Activated T-helper 1 cell treated with Interleukin-2 at 50 U/mL for 16 hours (primary cell): Measurements from ENCODE around the gene HOXA13.

Experiments used
- DNase-seq: peaks from one replicate; pipeline ENCODE4 v3.0.0-alpha.2; 2020; ENCODE audit warnings: low read depth

HOXA13 gene

DNA sequence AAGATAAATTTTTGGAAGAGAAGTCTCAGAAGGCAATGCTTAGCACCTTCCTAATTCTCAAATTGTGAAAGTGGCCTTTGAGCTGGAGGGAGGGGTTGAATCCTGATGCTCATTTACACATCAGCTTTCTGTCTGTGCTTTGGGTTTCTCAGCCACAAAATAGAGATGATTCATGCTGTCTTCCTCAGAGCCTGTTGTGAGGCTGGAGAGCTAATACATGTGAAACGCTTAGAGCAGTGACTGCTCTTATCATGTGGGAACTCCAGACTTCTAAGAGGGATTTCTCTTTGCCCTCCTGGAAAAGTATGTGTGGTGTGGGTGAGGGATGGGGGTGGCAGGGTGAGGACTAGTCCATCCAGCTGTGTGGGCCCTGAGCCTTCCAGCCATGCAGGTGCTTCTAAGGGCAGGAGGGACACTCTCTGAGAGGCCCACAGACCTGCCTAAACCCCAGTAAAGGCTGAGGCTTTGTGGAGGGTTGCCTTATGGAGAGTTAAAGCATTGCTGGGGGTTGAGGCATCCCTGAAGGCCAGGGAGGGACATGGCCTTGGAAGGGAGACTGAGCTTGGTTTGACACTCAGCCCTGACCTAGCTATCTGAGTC lies 37.9 kb upstream of the HOXA13 start:
- DNase-seq, result no peak

DNA sequence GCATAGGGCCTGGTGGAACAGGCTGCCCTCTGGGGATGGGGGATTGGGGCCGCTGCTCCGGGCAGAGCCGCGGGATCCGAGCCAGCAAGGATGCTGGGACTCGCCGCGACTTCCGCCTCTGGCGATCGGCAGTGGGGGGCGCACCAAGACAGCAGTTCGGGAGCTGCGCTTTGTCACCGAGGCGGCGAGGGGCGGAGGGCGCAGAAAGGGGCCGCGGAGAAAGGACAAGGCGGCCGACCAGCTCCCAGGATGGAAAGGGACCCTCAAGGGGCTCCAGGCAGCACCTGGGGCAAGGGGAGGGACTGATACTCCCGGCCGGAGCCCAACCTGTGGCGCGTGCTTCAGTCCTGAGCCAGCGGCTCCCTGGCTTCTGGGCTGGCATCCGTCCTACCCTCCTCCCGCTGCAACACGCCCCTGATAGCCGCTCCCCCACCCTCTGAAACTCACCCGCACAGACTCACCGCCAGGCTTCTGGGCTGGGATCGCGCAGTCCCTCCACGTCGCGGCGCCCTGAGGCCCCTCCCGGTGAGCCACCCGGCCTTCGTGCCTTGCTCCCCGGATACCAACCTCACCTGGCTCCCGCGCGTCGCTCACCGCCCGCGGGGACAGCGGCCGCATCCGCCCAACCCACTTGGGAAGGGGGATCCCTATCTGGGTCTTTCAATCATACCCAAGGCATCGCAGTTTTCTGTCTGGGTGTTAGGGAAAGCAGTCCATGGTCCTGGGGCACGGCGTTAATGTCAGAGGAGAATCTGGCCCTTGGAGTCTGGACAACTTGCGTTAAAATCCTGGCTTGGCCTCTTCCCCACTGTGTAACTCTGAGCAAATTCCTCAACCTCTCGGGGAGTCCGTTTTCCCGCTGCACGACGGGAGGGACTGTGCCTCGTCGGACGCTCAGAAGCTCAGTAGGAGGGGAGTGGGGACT lies 35.8 kb upstream of the HOXA13 start:
- no peak for DNase-seq

DNA sequence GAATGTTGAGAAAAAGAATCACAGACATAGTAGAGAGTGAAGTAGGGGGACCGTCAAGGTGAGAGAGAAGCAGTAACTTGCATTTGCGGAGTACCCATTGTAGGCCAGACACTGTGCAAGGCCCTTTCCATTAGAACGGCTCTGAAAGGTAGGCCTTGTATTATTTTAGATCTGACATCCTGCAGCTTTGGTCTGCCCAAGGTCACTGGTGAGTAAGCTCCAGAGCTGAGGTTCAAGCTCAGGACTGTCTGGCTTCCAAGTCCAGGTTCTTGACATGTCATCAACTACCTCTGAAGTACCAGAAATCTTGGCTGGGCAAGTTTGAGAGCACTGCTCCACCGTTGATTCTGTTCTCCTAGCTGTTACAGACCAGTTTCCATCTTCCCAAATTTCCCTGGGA lies 29.6 kb upstream of the HOXA13 start:
- no peak for DNase-seq

DNA sequence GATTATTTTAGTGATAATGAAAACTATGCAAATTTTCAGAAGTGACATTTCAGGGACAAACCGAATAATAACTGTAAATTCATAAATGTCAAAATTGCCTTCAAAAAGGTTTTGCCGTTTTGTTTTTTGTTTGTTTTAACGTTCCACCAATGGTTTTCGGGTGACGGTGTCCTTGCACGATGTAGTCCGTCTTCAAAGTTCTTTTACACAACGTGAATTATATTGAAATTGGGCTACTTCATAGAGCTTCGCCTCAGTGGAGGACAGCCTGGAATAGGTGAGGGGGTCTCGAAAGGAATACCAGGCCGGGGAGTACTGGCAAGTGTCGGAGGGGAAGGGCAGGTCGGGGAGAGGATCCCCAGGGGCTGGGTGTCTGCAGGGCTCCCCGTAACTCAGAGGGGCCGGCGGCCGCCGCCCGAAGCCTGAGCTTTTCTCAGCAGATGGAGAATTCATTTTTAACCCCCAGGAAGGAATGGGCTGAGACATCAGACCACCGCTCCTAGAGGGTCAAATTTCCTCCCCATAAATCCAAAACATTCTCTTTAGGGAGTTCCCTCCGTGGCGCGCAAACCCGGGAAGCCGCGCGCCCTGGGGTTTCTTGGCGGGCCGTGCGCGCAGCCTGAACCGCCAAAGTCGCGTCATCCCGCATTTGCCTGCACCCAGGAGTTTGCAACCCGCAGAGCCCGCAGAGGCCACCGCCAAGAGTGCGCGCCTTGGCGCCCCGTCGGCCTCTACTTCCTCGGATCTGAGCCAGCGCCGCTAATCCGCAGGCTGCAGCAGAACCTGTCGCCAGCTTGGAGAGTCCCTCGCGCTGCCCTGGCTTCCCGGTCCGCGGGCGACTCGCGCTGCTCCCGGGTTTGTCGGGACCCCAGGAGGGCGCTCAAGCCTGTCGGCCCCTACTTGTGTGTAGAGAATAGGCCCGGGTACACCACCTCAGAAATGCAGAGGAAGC lies 25.4 kb upstream of the HOXA13 start:
- DNase-seq, result no peak

DNA sequence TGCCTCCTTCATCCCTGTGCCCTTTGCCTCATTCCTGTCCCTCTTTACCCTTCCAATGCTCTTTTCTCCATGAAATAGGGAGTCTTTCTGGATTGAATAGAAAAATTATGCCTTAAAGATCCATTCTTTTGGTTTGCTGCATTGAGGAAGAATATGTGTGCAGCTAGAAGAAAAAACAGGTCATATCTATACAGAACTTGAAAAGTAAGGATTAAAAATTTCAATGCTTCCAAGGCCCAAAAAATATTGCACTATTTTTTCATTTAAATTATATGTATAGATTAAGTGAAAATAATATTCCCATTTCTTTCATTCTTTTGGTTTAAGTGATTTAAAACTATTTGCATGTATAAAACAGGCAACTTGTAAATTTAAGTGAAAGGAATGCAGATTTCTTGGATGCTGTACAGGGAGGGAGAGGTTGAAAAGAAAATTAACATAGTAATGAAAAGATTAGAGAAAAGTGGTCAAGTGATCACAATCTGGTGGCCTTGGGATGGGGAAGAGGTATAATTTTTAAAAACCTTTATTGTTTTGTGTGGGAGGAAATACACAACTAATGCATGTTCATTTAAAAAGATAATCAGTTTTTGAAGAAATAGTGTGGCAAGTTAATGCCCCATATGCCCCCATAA lies 24.2 kb upstream of the HOXA13 start:
- DNase-seq, result no peak

DNA sequence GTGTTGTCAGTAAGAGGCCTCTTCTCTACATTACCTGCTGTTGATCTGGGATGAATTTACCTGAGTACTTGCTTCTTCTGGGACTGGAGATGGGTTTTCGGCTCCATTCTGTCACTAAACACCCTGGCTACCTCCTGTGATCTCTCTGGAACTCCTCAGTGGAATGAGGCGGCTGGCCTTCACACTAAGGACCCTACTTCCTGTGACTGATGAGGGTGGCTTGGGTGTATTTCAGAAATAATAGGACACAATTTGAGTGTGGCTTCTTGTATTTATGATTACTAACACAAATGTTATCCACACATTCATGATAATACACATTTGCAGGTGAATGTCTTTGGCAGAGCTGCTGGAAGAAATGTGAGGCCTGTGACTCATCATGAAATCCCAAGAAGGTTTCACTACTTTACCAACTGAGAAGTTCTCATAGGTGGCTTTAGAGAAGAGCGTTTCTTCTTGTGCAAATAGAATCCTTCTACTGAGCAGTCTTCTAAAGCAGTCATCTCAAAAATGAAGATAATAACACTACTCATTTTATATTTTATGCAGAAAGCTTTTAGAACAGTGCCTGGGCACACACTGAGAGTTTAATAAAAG lies 21.4 kb upstream of the HOXA13 start:
- no peak for DNase-seq

DNA sequence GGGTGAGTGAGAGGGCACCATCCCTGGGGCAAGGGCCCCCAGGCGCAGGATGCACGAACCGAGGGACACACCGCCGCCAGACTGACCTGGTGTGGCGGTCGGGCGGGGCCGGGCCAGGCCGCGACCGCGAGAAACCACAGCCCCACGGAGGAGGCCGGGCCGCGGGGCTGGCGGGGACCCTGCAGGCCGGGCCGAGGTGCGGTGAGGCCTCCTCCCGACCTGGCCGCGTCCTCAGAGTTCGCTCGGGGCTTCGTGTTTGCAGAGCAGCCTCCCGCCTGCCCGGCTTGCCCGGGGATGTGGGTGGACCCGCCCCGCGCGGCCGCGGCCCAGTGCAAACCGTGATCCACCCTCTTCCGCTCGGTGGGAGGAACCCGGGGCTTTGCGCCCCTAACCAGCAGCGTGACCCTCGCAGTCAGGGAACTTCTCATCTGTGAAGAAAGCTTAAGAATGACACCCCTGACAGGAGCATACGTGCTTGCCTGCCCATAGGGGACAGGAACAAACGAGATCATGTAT lies 20.6 kb upstream of the HOXA13 start:
- DNase-seq, result no peak

DNA sequence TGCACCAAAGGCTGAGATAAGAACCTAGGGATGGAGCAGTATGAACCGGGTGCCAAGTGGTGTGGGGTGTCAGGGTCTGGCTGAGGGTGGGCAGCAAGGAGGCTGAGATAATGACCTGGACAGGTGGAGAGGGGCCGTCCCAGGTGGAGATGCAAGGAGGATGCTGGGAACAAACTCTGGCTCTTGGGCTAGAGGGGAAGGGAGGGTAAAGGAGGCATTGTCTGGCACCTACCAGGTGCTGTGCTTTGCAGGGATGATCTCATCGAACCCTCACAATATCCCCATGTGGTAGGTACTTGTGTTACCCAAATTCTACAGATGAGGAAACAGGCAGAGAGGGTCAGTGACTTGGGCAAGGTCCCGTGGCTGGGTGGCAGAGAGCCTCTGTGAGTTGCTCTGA lies 19.9 kb upstream of the HOXA13 start:
- DNase-seq, result no peak

DNA sequence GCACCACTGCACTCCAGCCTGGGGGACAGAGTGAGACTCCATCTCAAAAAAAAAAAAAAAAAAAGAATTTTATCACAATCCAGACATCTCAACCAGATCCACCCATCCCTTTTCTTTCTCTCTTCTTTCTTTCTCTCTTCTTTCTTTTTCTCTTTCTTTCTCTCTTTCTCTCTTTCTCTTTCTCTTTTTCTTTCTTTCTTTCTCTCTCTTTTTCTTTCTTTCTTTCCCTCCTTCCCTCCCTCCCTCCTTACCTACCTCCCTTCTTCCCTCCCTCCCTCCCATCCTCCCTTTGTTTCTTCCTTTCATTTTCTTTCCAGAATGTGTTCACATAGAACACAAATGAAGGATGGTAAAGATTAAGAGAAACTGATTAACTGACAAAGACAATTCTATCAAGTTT lies 18.1 kb upstream of the HOXA13 start:
- DNase-seq, result no peak

DNA sequence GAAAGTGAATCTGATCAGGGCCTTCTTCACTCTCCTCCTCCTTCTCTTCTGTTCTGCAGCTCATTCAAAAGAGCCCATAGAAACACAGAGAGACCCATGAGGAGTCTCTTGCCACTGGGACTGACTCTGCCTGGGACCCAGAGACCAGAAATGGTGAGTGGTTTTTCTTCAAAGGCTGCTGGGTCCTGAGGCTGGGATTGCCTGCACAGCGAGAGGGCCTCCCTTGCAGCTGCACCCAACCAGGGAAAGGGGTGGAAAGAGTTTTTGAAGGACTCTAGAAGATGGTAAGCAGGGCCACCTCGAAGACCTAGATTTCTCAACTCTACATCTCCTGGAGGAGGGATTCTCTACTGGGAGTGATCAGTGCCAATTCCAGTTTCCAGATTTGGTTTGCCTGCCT lies 15.5 kb upstream of the HOXA13 start:
- no peak for DNase-seq

DNA sequence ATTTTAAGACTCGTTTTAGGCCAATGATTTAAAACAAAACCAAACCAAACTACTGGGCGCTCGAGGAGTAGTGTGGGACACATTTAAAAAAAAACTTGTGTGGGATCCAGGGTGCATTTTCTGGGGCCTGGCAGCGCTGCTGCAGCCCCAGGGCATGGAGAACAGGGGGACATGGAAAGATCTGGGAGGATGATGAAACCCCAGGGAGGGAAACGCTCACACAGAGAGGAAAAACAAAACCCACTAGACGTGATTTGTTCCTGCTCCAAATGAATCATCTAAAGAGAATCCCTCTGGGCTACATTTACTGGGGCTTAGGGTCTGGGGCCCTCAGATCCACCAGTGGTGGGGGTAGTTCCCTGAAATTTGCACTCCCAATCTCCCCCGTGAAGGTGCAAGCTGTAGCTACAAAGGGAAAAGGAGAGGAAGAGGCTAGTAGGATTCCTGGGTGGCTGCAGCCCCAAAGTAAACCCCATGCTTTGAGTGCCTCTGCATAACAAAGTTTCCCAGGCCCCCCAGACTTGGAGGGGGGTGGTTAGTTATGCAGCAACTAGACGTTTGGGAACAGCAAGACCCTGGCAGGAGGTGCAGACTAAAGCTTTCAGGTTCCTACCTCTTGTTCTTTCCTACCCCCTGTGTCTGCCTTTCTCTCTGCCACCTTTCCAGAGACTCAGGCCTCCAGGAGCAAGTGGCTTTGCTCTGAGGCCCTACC lies 14.5 kb upstream of the HOXA13 start:
- DNase-seq, result no peak

DNA sequence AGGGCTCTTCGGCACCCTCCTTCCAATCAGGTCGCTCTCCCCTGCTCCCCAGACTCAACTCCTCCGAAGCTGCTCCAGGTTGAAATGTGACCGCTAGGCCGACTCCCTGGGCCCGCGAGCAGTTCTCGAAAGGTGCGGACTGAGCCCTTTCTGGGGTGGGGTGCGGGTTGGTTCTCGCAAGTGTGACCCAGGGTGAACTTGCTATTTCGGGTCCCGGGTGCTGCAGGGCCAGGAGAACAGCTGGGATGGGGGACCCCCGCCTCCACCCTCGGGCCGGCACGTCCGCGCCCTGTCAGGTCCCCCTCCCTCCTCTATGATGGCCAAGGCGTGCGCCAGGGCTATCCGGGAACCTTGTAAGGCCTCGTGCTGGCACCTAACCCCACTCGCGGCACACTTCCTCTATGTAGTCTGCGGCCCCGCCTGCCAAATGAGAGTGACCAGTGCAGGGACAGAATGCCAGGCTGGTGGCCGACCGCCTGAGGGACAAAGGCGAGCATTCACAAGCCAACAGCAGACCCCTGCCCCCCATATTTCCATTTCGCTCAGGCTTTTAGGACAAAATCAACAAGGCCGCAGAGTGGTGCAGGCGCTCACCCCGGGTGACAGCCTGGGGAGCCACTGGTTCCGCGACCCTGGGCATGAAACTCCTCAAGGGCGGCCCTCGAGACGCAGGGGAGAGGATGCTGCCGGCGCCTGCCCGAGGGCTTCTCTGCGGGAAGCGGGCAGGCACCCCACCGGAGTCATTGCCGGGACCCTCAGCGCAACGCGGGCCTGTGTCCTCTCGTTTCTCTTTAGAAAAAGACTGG lies 13.7 kb upstream of the HOXA13 start:
- DNase-seq, result no peak

DNA sequence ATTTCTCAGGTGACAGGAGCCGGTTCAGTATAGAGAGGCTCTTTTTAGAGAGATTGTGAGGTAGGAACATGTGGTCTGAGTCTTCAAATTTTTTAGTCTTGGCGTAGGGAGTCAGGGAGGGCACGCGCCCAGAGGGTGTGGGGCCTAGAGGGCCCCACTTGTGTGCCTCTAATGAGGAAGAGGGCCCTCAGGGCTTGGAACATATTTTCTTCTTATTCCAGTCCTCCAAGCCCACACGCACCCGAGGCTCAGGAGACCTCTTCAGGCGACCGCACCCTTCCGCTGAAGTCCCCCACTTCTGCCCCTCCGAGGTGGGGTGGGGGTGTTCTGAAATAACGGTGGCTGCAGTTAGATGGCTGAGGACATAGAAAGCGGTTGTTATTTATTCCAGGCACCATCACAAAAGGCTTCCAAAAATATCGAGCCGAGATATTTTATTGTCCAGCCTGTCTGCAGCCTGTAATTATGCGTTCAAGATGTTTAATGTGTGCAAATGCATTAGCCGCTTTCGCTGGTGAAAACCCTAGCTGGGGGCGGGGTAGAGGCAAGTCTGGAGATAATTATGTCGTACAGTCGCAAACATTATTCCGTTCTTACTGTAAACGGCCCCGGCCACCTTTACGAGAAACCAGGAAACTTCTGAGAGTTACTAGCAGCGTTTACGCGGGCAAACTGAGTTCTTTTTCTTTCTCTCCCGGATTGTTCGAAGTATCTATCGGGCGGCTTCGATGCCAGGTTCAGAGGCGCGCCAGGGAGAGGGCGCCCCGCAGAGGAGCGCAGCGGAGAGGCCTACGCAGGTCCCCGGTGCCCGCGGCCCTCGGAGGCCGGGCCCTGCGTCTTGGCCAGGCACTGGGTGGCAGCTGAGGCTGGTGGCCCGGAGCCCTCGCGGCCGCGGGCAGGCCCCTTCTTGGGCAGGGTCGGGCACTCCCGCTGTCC lies 12.9 kb upstream of the HOXA13 start:
- DNase-seq, result no peak

DNA sequence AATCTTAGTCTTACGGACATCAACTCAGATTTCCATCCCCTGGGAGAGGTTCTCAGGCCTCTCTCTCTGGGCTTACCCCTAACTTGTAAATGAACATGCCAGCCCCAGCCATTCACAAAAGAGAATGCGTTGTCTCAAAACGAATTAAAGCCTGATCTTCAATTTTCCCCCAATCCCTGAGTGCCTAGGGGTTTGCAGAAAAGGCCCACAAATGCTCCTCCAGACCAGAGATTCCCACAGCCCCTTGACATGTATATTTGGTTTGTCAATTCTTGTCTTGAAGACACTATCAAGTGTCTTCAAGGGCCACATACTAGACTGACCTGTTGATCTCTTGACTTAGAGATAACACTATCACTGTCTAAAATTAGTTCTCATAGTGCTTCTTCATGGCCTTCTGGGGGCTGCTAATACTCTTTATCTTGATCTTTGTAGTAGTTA lies 11.9 kb upstream of the HOXA13 start:
- DNase-seq, result no peak

DNA sequence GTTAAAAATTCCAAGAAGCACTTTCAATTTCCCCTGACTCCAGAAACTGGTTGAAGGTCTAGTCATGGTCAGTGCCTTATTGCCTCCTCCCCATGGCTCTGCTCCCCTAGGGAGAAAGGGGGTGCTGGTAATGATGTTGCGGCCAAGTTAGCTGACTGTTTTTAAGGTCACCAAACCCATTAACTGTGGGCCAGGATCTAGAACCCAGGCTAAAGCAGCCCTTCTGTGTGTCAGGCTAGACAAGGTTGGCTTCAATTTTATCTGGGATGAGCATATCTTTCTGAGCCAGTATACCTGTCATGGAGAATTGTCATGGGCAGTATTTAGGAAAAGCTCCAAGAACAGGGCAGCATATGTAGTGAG lies 11.2 kb upstream of the HOXA13 start:
- no peak for DNase-seq

DNA sequence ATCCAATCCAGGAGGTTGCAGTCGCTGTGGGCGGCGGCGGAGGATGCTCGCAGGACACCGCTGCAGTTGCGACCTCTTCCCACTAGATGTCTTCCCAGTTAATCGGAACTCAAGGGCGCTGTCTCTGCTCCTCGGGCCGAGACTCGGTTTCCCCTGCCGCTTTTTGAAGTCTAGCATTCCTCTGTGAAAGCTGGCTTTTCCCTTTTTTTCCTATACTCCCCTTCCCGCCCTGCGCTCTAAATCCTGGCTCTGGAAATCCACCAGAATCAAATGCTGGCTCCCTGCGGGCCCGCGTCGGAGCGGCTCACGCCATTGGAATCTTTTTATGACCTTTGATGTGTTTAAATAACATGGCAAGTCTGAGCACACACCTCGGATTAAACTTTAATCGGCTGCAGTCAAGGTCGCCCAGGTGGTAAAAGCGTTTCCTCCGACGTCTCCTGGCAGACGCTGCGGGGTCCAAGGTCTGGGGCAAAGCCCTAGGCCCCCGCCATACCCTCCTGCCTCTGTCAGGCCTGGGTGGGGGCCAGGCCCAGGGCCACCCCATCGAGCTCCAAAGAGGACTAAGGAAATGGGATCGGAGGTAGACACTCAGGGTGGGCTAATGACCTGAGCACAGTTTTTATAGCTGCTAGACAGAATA lies 10.7 kb upstream of the HOXA13 start:
- DNase-seq, result no peak

DNA sequence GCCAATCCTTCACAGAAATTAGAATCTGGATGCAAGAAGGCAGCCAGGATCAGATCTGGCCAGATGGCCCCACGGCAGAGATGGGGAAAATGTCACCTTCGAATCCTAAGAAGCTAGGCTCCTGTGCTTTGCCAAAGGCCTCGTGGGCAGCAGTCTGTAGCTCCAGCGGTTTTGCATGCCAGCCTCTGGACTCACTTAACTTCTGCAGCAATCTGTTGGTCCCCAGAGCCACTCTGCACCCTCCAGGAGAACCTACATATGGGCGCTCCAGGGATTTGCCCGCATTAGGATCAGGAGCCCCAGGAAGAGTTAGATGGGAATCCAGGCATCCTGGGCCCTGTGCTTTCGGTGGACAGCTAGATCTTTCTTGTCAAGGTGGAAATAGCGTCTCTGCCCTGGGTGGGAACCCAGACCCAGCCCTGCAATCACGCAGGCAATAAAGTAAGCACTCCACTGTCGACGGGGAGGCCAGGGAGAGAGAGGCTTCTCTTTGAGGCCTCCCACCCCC lies 10.1 kb upstream of the HOXA13 start:
- no peak for DNase-seq

DNA sequence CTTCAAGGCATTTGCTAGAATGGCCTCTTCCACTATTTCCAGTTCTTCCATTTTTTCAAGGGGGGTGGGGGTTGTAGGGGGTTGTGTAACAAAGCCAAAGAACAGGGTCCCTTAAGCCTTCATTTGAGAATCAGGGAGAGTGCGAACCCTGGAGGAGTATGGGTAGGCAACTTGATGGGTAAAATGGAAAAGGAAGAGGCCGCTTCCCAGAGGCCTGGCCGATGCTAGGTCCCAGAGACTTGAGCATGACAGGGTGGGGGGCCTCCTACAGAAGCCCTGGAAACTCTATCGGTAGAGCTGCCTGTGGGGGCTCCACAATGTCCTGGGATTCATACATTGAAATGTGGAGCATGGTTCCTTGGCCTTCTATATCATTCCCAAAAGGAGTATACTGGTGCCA lies 9.1 kb upstream of the HOXA13 start:
- DNase-seq, result no peak
